GM19238 (cell line): ENCODE data around the gene INHA.

ENCODE experiments used
- DNase-seq: peaks from one replicate; pipeline ENCODE4 v3.0.0; 2011; ENCODE audit warnings: low spot score; ENCODE audit not compliant: insufficient read length

INHA gene

GRCh38 chr2:219539926-219540678 lies 32.0 kb upstream of the INHA start:
- no peak for DNase-seq

- no peak for DNase-seq
Observed at GRCh38 chr2:219540784-219541504, 31.2 kb upstream of the INHA start.

GRCh38 chr2:219541611-219542180 lies 30.4 kb upstream of the INHA start:
- DNase-seq, result peak; percentile 94

GRCh38 chr2:219542931-219543595 lies 29.0 kb upstream of the INHA start:
- DNase-seq, result peak; percentile 46

GRCh38 chr2:219543596-219544358 lies 28.3 kb upstream of the INHA start, which contains the start of the genes CHPF and TMEM198:
Gene CHPF (minus strand): TSS chr2:219543809. CDS start chr2:219543538, 271 bp downstream.
Gene TMEM198 (plus strand): TSS chr2:219544028. CDS start chr2:219544728, 700 bp downstream.
- DNase-seq, result peak; percentile 99

GRCh38 chr2:219544567-219544966 lies 27.5 kb upstream of the INHA start:
- DNase-seq, result no peak

- DNase-seq, result no peak
Observed at GRCh38 chr2:219545295-219545942, 26.7 kb upstream of the INHA start.

- DNase-seq, result no peak
Observed at GRCh38 chr2:219545943-219546352, 26.2 kb upstream of the INHA start.

- DNase-seq, result no peak
Observed at GRCh38 chr2:219547621-219548020, 24.5 kb upstream of the INHA start.

- no peak for DNase-seq
Observed at GRCh38 chr2:219548990-219549389, 23.1 kb upstream of the INHA start.

- no peak for DNase-seq
Observed at GRCh38 chr2:219549619-219550018, 22.5 kb upstream of the INHA start.

- DNase-seq, result no peak
Observed at GRCh38 chr2:219551441-219552381, 20.4 kb upstream of the INHA start.

GRCh38 chr2:219552382-219553167 lies 19.5 kb upstream of the INHA start:
- peak; percentile 92 for DNase-seq

GRCh38 chr2:219553168-219553417 lies 19.0 kb upstream of the INHA start:
- no peak for DNase-seq

- no peak for DNase-seq
Observed at GRCh38 chr2:219553463-219553963, 18.6 kb upstream of the INHA start.

- no peak for DNase-seq
Observed at GRCh38 chr2:219554350-219554749, 17.8 kb upstream of the INHA start.

- DNase-seq, result no peak
Observed at GRCh38 chr2:219555956-219556355, 16.2 kb upstream of the INHA start.

GRCh38 chr2:219556413-219556812 lies 15.7 kb upstream of the INHA start:
- DNase-seq, result no peak

GRCh38 chr2:219557320-219557719 lies 14.8 kb upstream of the INHA start:
- DNase-seq, result no peak
